ENCODE measurements around the gene SLC6A18. TPM values are rescaled to one million over a fixed set of nuclear protein-coding genes. Genes with fewer than 3 reads are reported as not detected.

SLC6A18 gene
- total RNA-seq, 1 experiment from 2014 or later, result not detected

DNA sequence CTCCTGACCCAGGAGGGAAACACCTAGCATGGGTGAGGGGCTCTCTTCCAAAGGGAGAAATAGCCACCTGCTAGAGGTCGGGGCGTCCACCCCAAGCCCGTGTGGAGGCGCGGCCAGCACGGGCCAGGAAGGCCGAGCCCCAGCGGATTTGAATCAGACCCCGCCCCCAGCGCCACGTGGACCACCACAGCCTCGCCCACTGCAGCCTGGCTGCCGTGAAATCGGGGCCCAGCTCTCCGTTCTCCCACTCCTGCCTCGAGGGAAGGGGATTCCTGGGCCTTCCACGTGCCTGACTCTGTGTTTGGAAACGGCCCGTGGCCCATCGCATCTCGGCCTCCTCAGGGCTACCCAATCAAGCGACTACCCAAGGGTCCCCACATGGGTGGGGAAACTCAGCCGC is 31.6 kb downstream of the SLC6A18 start:
- ChIA-PET CTCF (no interaction called here), POLR2A (no interaction called here)
- in situ Hi-C loops (cut with HindIII; ENCODE audit: low pct_unique_long_range_greater_than_20kb, low sequenced_read_pairs) (no loop called here), intact Hi-C loops (cut with micrococcal nuclease; ENCODE audit: unreplicated experiment) (no loop called here)
- no peaks in the 10 kb centered on the region for H3K9me3 ChIP-seq (ENCODE audit: control insufficient read depth, insufficient read depth, low read depth, low read length)
- no peak for TF ChIP-seq TCF7L2 (IDR thresholded peaks at IDR 0.05; ENCODE audit: low read depth, low read length)
- TF ChIP-seq, protein P1, sequence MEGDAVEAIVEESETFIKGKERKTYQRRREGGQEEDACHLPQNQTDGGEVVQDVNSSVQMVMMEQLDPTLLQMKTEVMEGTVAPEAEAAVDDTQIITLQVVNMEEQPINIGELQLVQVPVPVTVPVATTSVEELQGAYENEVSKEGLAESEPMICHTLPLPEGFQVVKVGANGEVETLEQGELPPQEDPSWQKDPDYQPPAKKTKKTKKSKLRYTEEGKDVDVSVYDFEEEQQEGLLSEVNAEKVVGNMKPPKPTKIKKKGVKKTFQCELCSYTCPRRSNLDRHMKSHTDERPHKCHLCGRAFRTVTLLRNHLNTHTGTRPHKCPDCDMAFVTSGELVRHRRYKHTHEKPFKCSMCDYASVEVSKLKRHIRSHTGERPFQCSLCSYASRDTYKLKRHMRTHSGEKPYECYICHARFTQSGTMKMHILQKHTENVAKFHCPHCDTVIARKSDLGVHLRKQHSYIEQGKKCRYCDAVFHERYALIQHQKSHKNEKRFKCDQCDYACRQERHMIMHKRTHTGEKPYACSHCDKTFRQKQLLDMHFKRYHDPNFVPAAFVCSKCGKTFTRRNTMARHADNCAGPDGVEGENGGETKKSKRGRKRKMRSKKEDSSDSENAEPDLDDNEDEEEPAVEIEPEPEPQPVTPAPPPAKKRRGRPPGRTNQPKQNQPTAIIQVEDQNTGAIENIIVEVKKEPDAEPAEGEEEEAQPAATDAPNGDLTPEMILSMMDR (IDR thresholded peaks at IDR 0.05), result no peak
- TF ChIP-seq POLR2AphosphoS5 (IDR thresholded peaks at IDR 0.05; ENCODE audit: low read depth, low read length), result no peak
- TF ChIP-seq, protein P2, sequence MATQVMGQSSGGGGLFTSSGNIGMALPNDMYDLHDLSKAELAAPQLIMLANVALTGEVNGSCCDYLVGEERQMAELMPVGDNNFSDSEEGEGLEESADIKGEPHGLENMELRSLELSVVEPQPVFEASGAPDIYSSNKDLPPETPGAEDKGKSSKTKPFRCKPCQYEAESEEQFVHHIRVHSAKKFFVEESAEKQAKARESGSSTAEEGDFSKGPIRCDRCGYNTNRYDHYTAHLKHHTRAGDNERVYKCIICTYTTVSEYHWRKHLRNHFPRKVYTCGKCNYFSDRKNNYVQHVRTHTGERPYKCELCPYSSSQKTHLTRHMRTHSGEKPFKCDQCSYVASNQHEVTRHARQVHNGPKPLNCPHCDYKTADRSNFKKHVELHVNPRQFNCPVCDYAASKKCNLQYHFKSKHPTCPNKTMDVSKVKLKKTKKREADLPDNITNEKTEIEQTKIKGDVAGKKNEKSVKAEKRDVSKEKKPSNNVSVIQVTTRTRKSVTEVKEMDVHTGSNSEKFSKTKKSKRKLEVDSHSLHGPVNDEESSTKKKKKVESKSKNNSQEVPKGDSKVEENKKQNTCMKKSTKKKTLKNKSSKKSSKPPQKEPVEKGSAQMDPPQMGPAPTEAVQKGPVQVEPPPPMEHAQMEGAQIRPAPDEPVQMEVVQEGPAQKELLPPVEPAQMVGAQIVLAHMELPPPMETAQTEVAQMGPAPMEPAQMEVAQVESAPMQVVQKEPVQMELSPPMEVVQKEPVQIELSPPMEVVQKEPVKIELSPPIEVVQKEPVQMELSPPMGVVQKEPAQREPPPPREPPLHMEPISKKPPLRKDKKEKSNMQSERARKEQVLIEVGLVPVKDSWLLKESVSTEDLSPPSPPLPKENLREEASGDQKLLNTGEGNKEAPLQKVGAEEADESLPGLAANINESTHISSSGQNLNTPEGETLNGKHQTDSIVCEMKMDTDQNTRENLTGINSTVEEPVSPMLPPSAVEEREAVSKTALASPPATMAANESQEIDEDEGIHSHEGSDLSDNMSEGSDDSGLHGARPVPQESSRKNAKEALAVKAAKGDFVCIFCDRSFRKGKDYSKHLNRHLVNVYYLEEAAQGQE (IDR thresholded peaks at IDR 0.05; ENCODE audit: insufficient read depth in 1 of 2, low read depth in 2 of 2, low read length in 1 of 2), result no peak
- no peak for TF ChIP-seq SIN3A (IDR thresholded peaks at IDR 0.05; ENCODE audit: borderline replicate concordance, insufficient read depth, low read depth, low read length)
- no peaks in the 10 kb centered on the region for H3K4me1 ChIP-seq (ENCODE audit: control insufficient read depth, insufficient read depth, low read length)
- no TSS peak for BruUV-seq (replicated peaks)
- H3K27ac ChIP-seq (ENCODE audit: low read length), result no peak overlapping the region
- H3K4me3 ChIP-seq (ENCODE audit: low read depth in 2 of 2, low read length in 2 of 2), result no peak overlapping the region
- DNase-seq (ENCODE audit: low read depth, low spot score), result no peak
- no peaks in the 10 kb centered on the region for H3K36me3 ChIP-seq (ENCODE audit: control insufficient read depth, insufficient read depth, low read length)
- no peak for ATAC-seq
- no peaks in the 10 kb centered on the region for H3K27me3 ChIP-seq (ENCODE audit: control insufficient read depth, insufficient read depth, low read length)

DNA sequence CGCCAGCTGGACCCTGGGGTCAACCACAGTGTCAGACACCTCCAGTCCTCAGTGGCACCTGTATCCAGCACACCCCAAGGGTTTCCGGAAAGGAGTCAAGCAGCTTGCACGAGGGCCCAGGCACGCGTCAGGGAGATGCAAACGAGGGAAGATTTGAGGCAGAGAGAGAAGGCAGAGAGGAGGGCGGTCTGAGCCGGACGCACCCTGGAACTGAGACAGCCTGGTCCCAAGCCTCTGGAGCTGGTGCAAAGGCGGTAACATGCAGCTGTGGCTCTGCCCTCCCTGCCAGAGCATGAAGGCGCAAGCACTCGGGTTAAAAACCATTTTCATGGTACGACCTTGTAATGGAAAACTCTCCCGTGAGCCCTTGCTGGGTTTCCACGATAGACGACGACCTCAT is 32.2 kb downstream of the SLC6A18 start:
- H3K9me3 ChIP-seq (ENCODE audit: control insufficient read depth, insufficient read depth, low read depth, low read length), result no peaks in the 10 kb centered on the region
- intact Hi-C loops (cut with micrococcal nuclease; ENCODE audit: unreplicated experiment), result no loop called here
- POLR2A ChIA-PET, result no interaction called here
- in situ Hi-C loops (cut with HindIII; ENCODE audit: low pct_unique_long_range_greater_than_20kb, low sequenced_read_pairs), result no loop called here
- no peaks in the 10 kb centered on the region for H3K4me1 ChIP-seq (ENCODE audit: control insufficient read depth, insufficient read depth, low read length)
- DNase-seq (ENCODE audit: low read depth, low spot score), result no peak
- CTCF ChIA-PET, result no interaction called here
- no peaks in the 10 kb centered on the region for H3K27me3 ChIP-seq (ENCODE audit: control insufficient read depth, insufficient read depth, low read length)
- no TSS peak for BruUV-seq (replicated peaks)
- no peak for ATAC-seq
- H3K4me3 ChIP-seq (ENCODE audit: low read depth in 2 of 2, low read length in 2 of 2), result no peak overlapping the region
- TF ChIP-seq, protein P2 (IDR thresholded peaks at IDR 0.05; ENCODE audit: insufficient read depth in 1 of 2, low read depth in 2 of 2, low read length in 1 of 2), result no peak
- TF ChIP-seq POLR2AphosphoS5 (IDR thresholded peaks at IDR 0.05; ENCODE audit: low read depth, low read length), result no peak
- no peak for TF ChIP-seq SIN3A (IDR thresholded peaks at IDR 0.05; ENCODE audit: borderline replicate concordance, insufficient read depth, low read depth, low read length)
- TF ChIP-seq, protein P1 (IDR thresholded peaks at IDR 0.05), result no peak
- TF ChIP-seq TCF7L2 (IDR thresholded peaks at IDR 0.05; ENCODE audit: low read depth, low read length), result no peak
- no peak overlapping the region for H3K27ac ChIP-seq (ENCODE audit: low read length)
- H3K36me3 ChIP-seq (ENCODE audit: control insufficient read depth, insufficient read depth, low read length), result no peaks in the 10 kb centered on the region

Data from Panc1 (cell line).